ENCODE measurements around the gene BRD1.
"Not testable (repeated sequence)": the region's sequence is repeated elsewhere in the genome, so short reads cannot be mapped to it uniquely, and the experiment has no call there.

BRD1 gene

DNA sequence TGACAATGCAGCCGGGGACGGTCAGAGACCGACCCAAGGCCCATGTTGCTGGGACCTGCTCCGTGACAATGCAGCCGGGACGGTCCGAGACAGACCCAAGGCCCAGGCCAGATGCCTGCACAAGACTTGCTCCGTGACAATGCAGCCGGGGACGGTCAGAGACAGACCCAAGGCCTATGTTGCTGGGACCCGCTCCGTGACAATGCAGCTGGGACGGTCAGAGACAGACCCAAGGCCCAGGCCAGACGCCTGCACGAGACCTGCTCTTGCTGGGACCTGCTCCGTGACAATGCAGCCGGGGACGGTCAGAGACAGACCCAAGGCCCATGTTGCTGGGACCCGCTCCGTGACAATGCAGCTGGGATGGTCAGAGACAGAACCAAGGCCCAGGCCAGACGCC lies 45.8 kb downstream of the BRD1 start:
- DNase-seq = not testable (repeated sequence)

DNA sequence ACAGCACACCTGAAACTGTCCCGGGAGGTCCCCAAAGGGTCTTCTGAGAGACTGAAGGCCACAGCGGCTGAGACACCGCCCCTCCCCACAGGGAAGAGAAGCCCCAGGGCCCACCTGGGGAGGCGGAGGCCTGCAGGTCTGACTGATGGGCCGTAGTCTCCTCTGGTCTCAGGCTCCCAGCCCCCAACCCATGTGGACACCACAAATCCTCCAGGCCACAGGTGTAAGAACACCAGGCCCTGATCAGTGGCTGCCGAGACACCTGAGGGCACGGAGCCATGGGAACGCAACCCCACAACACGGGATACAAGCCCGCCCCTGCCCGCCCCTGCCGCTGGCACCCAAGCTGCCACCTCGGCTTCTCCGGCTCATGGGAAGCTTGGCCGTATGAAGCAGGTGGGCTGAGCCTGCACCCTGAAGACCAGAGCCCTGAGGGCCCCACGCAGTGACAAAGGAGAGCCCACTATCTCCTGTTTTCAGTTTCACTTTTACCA lies 46.3 kb downstream of the BRD1 start:
- DNase-seq = no peak

DNA sequence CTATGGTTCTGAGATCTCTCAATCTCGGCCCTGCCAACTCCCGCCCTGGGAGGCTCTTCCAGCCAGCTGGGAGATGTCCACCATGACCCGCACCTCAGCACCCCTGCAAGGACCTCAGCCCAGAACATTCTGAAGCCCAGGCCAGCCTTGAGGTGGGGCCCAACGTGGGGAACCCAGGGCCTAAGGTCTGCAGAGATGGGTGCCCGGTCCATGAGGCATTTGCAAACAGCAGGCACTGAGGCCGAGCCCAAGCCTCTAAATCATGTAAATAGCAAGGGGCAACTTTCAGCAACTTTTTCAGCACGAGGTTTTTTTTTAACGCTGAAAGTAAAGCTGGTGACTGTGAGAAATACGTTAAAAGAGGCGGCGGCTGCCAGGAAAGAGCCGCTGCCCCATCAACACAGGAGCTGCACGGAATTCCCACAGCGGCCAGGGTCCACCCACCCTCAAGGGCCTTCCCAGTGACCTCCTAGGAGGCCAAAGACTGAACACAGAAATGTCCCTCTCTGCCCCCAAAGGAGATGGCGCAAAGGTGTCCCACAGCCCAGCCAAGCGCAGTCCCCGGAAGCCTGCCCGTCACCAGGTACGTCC lies 46.9 kb downstream of the BRD1 start:
- no peak for DNase-seq

DNA sequence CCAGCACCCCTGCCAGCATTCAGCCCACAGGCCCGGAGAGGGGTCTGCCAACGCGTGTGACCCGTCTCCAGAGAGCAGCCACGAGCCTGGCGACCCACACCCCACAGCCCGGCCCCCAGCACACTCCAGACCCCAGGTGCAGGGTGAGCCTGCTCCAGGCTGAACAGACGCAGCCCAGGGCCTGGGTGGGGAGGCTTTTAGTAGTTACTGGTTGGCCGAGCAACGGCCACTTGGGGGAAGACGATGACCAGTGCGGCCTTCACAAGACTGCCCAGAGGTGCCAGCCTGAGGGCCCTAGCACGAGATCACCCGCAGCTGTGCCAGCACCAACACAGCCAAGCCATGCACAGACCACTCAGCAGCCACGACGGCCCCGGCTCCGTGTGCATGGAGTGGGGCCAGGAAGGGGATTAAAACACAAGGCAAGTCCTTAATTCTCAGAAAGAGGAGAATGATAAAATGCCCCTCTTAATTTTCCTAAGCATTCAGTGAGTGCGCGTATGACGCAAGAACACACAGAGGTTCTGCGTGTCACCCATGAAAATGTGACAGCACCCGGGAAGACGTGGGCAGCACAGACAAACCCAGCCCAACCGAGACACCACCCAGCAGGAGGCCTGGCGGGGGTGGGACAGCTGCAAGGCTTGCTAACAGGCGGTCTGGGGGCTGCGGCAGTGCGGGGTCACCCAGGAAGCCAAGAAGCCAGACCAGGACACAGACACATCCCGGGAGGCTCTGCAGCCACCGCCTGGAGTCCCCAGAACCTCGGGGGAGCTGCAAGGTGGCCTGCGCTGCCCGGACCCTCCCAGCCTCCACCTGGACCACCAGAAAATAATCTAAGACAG lies 47.6 kb downstream of the BRD1 start:
- DNase-seq = no peak

DNA sequence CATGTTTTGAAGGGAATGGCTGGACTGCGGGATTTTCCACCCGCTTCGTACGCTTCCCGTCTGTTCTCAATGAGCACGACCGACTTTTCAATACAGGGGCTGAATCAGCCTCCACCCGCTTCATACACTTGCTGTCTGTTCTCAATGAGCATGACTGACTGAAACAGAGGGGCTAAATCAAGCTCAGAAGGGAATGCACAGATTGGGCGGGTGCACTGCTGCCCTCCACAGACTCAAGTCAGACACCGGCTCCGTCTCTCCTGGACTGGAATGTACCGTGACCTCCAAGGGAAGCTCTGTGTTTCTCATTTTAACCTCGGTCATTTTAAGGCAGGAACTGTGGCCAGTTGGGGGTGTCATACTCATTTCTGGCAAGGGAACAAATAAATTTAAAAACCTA lies 48.5 kb downstream of the BRD1 start:
- DNase-seq = no peak

GRCh38 chr22:49777569-49778249 lies 50.0 kb downstream of the BRD1 start:
- no peak for DNase-seq

- DNase-seq = no peak
These were observed 50.8 kb downstream of the BRD1 start for GRCh38 chr22:49776891-49777290.

DNA sequence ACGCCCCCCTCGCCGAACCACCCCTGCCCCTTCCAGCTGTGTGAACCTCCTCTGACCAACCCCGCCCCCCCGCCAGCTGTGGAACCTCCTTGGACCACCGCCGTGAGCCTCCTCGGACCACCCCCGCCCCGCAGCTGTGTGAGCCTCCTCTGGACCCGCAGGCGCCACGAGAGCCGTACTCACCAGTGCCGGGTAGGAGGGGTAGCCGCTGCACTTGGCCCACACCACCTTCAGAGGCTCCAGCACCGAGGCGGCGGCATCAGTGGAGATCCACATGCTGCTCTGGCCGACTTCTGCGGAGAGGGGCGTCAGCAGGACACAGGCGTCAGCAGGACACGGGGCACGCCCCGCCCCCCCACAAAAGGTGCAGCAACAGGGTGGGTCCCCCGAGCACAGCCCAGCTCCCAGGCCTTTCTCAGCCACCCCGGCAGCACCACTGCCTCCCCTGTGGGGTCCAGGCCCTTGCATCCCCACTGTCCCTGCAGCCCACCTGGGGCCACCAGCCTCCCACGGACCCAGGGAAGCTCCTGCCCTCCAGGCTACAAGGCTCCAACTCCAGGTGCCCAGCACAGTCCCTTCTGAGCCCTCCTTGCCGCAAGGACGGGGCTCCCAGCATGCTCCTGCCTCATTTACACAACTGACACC lies 51.7 kb downstream of the BRD1 start:
- DNase-seq = no peak

DNA sequence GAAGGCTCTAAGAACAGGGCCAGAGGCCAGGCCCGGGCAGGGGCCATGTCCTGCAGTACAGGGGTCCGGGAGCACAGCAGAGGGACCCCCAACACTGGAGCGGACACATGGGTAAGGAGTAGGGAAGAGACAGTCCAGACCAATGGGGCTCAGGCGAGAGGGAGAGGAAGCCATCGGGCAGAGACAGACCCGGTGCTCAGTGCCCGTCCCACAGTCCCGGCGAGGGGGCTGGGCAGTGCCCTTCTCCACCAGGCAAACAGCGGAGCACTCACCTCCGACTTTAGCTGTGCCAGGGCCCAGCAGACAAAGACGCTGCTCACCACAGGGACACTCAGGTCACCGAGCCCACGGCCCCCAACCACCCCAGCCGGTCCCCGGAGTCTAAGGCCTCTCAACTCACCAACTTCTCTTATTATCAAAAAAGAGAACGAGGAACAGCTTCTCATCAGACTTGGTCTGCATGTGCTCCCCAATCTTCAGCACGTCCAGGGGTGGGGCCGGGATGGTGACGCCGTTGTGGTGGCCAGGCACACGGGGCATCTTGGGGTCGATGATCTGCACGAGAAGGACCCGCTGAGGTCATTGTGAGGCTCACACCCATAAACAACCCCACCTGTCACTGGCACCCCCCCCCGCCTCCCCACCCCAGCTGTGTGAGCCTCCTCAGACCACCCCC lies 52.3 kb downstream of the BRD1 start:
- DNase-seq = no peak

GRCh38 chr22:49774499-49775151 lies 53.0 kb downstream of the BRD1 start:
- DNase-seq = no peak

- no peak for DNase-seq
These were observed 53.6 kb downstream of the BRD1 start for GRCh38 chr22:49774046-49774445.

DNA sequence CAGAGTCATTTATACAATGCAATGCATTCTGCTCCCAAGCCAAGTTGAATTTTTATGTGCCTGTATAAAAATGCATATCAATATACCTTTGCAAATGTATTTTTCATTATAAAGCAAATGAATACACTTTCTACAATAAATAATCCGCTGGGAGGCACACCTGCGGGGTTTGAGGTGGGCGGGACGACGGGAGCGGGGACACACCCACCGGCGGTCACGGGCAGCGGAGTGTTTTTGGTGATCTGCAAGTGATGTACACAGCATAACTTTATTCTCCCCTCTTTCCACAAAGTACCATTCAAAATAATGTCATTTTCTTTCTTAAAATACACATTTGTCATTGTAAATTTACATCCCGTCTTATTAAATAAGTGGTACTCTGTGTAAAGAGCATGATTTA lies 54.1 kb downstream of the BRD1 start:
- DNase-seq = no peak

GRCh38 chr22:49772692-49773091 lies 55.0 kb downstream of the BRD1 start:
- no peak for DNase-seq

DNA sequence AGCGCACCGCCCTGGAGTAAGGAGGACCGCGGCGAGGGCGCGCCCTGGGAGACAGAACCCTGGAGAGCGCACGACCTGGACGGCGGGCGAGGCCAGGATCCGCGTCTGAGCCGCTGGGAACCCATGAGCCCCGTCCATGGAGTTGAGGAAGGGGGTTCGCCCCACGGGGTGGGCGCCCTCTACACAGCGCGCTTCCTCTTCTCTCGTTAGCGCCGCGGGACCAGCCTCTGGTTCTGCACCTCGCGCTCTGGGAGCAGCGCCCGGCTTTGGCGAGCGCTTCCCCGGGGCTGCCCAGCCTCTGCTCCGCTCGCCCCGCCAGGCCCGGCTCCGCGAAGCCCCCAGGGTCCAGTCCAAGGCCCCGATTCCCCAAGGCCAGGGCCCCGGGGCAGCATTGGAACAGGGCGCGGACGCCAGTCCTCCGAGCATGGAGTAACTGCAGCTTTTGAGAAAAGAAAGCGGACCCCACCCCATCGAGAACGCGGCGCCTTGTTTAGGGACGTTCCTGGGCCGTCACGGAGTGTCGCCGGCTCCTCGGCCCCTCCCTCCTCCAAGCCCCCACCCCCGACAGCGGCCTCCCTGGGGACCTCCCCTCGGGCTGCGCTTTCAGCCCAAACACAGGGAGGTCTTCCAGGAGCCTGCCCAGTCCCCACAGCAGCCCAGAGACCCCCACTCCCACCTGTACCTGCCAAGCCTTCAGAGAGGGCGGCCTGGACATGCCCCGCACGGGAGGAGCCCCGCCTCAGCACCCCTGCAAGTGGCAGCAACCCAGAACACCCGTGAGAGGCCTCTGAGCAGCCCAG lies 56.2 kb downstream of the BRD1 start:
- no peak for DNase-seq

DNA sequence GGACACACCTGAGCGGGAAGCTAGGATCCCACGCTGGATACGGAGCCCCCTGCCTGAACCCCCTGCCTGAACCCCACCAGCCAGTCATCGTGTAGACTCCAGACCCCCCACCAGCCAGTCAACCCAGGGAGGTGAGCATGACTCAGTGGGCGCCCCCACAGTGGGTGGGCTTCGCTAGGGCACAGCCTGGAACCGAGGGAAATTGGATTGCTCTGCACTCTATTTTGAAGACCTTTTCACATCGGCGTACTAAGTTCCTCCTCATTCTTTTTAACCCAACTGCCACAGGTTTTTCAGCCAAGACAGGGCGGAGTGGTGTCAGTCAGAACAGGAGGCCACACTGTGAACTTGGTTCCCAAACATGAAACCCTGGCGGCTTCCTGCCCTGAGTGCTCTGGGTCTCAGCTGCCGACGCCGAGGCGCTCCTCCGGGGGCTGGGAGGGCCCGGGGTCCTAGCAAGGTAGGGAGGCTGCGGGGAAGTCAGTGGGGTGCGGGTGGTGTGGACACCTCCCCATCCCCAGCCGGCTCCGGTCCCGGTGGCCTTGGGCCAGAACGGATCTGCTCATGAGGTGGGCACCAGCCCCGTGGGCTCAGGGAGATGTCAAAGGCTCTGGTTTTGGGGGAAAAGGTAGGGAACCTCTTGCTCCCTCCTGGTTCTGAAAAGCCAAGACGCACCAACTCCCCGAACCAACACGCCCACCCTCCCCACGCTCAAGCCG lies 57.0 kb downstream of the BRD1 start:
- DNase-seq = no peak

DNA sequence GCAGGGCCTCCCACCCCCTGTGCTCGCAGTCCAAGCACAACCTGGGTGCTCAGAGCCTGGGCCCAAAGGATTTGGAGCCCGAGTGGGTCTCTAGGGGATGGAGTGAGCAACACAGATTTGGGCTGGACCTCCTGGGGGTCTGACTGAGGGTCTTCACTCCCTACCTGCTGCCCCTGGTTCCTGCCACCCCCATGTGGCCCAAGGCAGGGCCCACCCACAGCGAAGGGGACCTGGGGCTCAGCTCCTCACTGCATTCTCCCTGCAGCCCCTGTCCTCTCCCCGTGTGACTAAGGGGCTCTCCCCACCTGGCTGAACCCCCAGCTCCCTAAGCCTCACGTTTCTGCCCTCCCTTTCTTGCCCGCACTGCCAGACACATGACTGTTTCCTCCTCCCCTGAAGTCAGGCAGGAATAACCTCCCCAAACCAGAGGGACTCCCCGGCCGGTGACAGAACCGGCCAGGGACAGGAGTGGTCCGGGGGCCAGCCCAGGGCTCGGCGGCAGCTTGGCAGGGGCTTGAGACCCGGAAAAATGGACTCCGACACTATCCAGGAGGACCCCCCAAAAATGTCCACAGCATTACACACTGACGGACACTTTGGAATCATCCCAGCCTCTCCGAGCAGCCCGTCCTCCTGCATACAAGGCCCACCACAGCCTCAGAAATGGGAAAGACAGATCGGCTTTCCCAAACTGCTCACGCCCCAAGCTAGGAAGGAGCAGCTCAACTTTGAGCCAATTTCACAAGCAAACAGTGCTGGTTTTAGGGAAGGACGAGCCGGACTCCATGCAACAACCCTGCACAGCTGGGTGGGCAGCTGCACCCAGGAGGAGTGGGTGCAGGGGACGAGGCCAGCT lies 57.8 kb downstream of the BRD1 start:
- no peak for DNase-seq

- DNase-seq = no peak
These were observed 58.6 kb downstream of the BRD1 start for GRCh38 chr22:49768951-49769690.

DNA sequence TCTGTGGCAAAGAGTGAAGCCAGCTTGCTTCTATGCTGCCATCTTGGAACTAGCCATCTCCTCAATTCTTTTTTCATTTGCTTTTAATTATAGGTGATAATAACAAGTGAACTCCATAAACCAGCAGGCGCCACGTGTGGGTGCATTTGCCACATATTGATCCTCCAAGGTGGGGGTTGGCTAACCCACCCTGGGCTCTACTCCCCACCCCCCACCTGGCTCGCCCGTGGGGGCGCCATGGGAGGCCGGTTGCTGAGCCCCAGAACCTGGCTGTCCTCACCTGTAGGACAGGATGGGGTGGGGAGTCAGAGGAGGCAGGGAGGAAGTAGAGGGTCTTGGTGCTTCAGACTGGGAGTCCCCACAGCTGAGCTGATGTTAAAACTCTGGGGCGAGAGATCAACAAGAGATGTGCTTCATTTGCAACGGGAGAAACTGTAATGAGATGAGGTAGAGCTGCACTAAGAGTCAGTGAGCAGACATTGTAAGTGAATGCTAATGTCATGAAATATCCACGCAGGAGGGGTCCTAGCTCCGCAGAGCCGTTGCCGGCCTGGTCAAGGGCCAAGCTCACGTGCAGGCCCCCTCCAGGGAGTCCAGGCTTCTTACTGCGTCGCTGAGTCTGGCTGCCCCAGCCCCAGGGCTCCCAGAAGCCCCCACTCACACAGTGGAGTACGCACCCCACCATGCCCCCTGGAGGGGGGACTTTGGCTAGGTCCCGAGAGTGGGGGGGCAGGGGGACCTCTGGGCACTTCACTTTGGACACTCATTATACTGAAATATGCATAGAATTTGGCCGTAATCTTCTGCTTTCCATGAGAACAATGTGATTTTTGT lies 59.4 kb downstream of the BRD1 start:
- DNase-seq = no peak
